ENCODE data around the gene CHST15. TPM values are rescaled to one million over a fixed set of nuclear protein-coding genes. Genes with fewer than 3 reads are reported as not detected.

Gene CHST15
- total RNA-seq, 2 donors from 2014 or later: 0.95 TPM; not detected in 1

DNA sequence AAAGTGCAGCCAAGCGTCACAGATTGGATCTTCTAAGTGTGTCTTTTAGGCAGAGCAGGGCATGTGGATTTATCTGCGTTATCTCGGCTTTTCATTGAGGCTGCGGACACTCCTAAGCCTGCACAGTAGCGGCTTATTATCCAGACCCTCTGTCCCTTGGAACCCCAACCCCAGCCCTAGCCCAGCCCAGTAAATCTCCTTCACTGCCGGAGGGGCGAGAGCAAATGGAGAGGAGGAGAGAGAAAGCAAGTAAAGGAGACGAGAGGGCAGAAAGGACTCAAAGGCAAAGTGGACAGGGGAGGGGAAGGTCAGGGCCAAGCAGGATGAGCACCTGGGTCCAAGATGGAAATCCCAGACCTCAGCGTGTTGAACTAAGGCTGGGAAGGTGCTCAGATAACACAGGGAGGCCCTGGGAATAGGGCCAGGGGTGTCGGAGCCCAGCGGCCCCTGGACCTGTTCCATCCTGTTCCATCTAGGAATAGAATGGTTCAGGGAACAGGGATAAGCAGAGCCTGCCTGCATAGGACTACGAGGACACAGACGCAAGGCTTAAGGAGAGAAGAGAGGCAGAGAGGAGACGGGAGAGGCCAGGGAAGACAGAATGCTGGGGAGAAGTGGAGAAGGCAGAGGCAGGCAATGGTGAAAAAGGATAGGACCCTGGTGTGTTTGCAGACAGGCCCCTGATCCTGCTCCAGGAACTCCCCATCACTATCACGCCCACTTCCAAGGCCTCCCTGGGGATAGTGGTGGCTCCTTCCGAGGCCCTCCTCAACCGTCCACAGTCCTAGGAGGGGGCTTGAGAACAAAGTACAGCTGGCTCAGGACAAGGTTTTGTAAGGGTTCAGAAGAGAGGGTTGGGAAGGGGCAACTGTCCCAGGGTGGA is 99.6 kb downstream of the CHST15 start:
- Mint-ChIP-seq H3K27me3 (peaks cover 55 to 57% of the 10 kb centered on the region in 2 donors), H3K4me3 (no peak overlapping the region), H3K4me1 (ENCODE audit: low read depth in 2 of 2) (peaks cover 11% of the 10 kb centered on the region in 2 donors), H3K9me3 (no peaks in the 10 kb centered on the region), H3K36me3 (peaks cover 4% of the 10 kb centered on the region), H3K27ac (no peak overlapping the region)
- no peak for DNase-seq (ENCODE audit: low spot score)
- ATAC-seq: no peak

DNA sequence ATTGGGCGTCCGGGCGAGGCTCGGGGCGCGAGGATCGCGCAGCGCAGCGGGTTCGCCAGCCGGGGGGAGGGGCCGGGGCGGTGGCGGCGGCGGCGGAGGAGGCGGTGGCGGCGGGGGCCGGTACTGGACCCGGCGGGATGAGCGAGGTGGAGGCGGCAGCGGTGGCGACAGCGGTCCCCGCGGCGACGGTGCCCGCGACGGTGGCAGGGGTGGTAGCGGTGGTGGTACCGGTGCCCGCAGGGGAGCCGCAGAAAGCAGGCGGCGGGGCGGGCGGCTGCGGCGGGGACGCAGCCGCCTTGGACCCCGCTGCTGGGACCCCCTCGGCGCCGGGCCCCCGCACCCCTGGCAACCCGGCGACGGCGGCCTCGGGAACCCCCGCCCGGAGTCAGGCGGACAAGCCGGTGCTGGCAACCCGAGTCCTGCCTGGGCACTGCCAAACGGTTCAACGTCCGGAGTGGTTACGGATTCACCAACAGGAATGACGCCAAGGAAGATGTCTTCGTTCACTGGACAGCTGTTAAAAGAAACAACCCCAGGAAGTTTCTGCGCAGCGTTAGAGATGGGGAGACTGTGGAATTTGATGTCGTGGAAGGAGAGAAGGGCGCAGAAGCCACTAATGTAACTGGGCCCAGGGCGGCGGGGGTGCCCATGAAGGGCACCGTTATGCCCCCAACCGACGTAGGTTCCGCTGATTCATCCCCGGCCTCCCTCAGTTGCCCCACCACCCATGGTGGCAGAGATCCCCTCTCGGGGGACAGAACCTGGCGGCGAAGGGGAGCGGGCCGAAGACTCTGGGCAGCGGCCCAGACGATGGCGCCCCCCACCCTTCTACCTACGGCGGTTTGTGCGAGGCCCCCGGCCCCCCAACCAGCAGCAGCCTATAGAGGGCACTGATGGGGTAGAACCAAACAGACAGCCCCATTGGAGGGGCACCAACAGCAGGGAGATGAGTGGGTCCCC is 101.5 kb downstream of the CHST15 start:
- Mint-ChIP-seq H3K27me3 (peaks cover 57% of the 10 kb centered on the region in 2 donors), H3K27ac (no peak overlapping the region), H3K36me3 (peaks cover 4% of the 10 kb centered on the region), H3K4me3 (no peak overlapping the region), H3K9me3 (no peaks in the 10 kb centered on the region), H3K4me1 (ENCODE audit: low read depth in 2 of 2) (peaks cover 8 to 11% of the 10 kb centered on the region in 2 donors)
- ATAC-seq (no peak), DNase-seq (ENCODE audit: low spot score) (peak; percentile 48)

DNA sequence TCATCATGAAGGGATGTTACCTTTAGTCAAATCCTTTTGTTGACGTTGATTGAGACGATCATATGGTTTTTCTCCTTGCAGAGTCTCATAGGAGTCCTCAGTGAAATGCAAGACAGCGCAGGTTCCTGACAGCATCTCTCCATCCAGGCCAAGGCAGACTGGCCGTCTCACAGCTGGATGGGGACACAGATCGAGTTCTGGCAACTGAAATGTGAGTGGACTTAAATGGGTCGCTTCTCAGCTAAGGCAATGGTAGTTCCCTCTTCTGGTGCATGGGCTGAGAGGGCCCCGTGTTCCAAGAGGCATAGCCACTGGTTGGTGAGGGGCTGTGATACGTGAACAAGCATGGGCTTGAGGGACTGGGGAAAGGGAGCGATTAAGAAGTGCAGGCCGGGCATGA is 102.5 kb downstream of the CHST15 start:
- no peaks in the 10 kb centered on the region for H3K9me3 Mint-ChIP-seq
- ATAC-seq: no peak
- peak; percentile 20 for DNase-seq (ENCODE audit: low spot score)
- H3K36me3 Mint-ChIP-seq: peaks cover 4% of the 10 kb centered on the region
- H3K27me3 Mint-ChIP-seq: peaks cover 55 to 57% of the 10 kb centered on the region in 2 donors
- peaks cover 8 to 11% of the 10 kb centered on the region in 2 donors for H3K4me1 Mint-ChIP-seq (ENCODE audit: low read depth in 2 of 2)
- no peak overlapping the region for H3K4me3 Mint-ChIP-seq
- no peak overlapping the region for H3K27ac Mint-ChIP-seq

DNA sequence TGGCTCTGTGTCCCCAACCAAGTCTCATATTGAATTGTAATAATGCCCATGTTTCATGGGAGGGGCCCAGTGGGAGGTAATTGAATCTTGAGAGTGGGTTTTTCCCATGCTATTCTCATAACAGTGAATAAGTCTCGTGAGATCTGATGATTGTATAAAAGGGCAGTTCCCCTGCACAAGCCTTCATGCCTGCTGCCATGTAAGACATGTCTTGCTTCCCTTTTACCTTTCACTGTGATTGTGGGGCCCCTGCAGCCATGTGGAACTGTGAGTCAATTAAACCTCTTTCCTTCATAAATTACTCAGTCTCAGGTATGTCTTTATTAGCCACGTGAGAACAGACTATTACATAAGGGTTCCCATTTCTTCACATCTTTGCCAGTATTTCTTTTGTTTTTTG is 104.7 kb downstream of the CHST15 start:
- peaks cover 4% of the 10 kb centered on the region for H3K36me3 Mint-ChIP-seq
- H3K9me3 Mint-ChIP-seq: no peaks in the 10 kb centered on the region
- DNase-seq (ENCODE audit: low spot score) (peak; percentile 25), ATAC-seq (no peak)
- H3K4me3 Mint-ChIP-seq: no peak overlapping the region
- H3K27me3 Mint-ChIP-seq: peaks cover 48 to 57% of the 10 kb centered on the region in 2 donors
- H3K4me1 Mint-ChIP-seq (ENCODE audit: low read depth in 2 of 2): peaks cover 0 to 1% of the 10 kb centered on the region in 2 donors
- H3K27ac Mint-ChIP-seq: no peak overlapping the region

DNA sequence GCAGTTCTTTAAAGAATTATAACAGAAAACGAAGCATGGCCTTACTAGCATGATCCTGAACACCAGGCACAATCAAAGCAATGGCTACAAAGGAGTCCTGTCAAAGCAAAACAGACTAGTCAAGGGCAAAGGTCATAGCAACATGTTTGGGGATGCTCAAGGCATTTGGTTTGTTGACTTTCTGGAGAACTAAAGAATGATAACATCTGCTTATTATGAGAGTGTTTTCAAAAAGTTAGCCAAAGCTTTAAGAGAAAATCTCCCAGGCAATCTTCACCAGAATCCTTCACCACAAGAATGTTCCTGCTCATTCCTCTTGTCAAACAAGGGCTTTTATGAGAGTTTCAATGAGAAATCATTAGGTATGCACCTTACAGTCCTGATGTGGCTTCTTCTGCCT is 106.7 kb downstream of the CHST15 start:
- ATAC-seq: no peak
- DNase-seq (ENCODE audit: low spot score): peak; percentile 22
- peaks cover 49 to 69% of the 10 kb centered on the region in 2 donors for H3K27me3 Mint-ChIP-seq
- no peak overlapping the region for H3K27ac Mint-ChIP-seq
- peaks cover 4% of the 10 kb centered on the region for H3K36me3 Mint-ChIP-seq
- H3K4me3 Mint-ChIP-seq: no peak overlapping the region
- no peaks in the 10 kb centered on the region for H3K9me3 Mint-ChIP-seq
- H3K4me1 Mint-ChIP-seq (ENCODE audit: low read depth in 2 of 2): no peaks in the 10 kb centered on the region

DNA sequence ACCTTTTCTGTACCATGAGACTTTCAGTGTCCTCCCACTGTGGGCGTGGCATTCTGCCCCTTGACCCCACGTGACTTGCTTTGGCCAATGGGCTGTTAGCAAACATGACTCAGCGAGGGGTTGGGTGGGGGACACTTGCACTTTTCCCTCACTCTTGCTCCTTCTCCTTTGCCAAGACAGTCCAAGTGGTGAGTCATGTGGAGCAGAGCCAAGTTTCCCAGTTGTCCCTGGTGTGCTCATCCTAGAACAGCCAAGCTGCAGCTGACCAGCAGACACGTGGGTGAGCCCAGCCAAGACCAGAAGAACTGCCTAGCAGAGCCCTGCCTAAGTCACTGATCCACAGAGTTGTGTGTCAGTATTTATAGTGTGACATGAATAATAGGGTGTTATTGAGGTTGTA is 119.0 kb downstream of the CHST15 start:
- ATAC-seq: peak in 1 of 2 donors; percentile 32
- no peaks in the 10 kb centered on the region for H3K36me3 Mint-ChIP-seq
- peaks cover 42 to 69% of the 10 kb centered on the region in 2 donors for H3K27me3 Mint-ChIP-seq
- no peak for DNase-seq (ENCODE audit: low spot score)
- no peaks in the 10 kb centered on the region for H3K9me3 Mint-ChIP-seq
- peaks cover 9% of the 10 kb centered on the region in 2 donors for H3K4me1 Mint-ChIP-seq (ENCODE audit: low read depth in 2 of 2)
- H3K4me3 Mint-ChIP-seq: no peak overlapping the region
- no peak overlapping the region for H3K27ac Mint-ChIP-seq

DNA sequence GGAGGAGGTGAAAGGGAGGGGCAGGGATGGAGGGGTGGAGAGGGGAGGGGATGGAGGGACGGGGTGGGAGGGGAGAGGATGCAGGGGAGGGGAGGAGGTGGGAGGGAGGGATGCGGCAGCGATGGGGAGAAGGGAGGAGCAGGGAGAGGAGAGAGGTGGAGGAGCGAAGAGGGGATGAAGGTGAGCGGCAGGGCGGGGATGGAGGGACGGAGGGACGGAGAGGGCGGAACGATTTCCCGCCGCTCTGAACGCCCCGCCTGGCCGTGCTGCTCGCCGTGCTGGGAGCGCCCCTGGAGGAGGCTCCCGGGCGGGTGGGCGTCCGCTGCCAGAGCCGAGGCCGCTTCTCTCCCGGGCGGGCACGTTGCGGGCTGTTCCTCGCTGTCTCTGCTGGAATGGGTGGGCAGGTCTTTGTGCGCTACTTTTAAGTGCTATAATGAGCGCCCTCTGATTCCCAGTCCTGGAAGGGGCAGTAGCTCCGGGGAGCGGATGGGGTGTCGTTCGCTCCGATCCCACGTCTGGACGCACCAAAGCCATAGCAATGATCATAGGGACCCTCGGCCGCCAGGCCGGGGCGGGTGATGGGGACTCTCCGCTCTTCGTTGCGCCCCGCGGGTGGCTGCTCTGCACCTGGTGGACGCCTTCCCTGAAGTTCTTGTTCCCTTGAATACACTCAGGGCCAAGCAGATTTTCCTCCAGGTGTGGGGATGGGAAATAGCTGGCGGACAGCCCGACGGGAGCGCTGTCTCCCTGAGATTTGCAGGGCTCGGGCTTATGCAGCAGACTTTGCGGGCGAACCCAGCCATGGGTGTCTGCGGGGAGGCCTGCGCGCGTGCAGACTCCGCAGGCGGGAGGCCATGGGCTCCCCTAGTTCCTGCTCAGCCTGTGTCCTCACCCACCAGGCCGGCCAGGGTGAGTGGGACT is 120.7 kb downstream of the CHST15 start:
- Mint-ChIP-seq H3K27me3 (peaks cover 46 to 73% of the 10 kb centered on the region in 2 donors), H3K36me3 (no peaks in the 10 kb centered on the region), H3K27ac (no peak overlapping the region), H3K4me3 (no peak overlapping the region), H3K9me3 (no peaks in the 10 kb centered on the region), H3K4me1 (ENCODE audit: low read depth in 2 of 2) (peaks cover 9% of the 10 kb centered on the region in 2 donors)
- DNase-seq (ENCODE audit: low spot score) (peak; percentile 54), ATAC-seq (no peak)

DNA sequence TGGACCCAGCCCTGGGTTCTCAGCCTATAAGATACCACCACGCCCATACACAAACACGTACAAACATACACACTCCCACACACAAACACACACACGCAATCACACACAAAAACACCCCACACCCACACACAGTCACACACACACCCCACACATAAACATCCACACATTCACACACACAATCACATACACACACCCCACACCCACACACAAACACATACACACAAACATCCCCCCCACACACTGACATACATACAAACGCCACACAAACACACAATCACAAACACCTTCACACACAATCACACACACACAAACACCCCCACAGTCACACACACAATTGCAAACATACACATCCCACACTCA is 122.5 kb downstream of the CHST15 start:
- no peak overlapping the region for H3K4me3 Mint-ChIP-seq
- H3K4me1 Mint-ChIP-seq (ENCODE audit: low read depth in 2 of 2): peaks cover 9% of the 10 kb centered on the region in 2 donors
- no peak overlapping the region for H3K27ac Mint-ChIP-seq
- H3K9me3 Mint-ChIP-seq: no peaks in the 10 kb centered on the region
- peaks cover 37 to 57% of the 10 kb centered on the region in 2 donors for H3K27me3 Mint-ChIP-seq
- ATAC-seq: no peak
- no peak for DNase-seq (ENCODE audit: low spot score)
- no peaks in the 10 kb centered on the region for H3K36me3 Mint-ChIP-seq

DNA sequence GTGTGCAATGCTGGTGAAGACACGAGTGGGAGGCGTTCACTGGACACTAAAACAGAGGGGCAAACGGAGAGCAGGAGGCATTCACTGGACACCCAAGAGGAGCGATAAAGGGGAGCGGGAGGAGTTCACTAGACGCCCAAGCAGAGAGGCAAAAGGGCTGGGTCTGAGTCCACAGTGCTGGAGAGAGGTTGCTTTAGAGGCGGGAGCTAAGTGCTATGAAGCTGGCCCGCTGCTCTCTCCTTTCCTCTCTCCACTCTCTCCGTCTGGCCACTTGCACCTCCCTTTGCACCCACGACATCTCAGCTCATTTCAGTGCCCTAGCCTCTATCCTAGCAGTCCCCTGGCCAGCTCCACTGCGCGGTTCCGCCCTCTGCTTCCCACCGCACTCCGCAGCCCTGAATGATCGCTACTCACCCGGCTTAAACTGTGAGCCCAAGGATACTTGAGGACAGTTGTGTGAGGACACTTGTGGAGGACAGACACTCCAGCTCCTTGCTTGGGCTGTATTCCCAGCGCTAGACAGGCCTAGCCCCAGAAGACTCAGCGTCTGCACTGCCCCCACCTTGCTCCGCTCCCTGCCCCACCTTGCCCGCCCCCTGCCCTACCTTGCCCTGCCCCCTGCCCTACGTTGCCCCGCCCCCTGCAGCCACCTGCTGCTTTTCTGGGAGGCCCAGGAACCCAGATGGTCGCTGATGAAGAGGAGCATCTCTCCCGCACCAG is 123.0 kb downstream of the CHST15 start:
- Mint-ChIP-seq H3K9me3 (no peaks in the 10 kb centered on the region), H3K27me3 (peaks cover 39 to 55% of the 10 kb centered on the region in 2 donors), H3K27ac (no peak overlapping the region), H3K36me3 (no peaks in the 10 kb centered on the region), H3K4me3 (no peak overlapping the region), H3K4me1 (ENCODE audit: low read depth in 2 of 2) (peaks cover 9% of the 10 kb centered on the region in 2 donors)
- peak; percentile 45 for DNase-seq (ENCODE audit: low spot score)
- ATAC-seq: no peak

DNA sequence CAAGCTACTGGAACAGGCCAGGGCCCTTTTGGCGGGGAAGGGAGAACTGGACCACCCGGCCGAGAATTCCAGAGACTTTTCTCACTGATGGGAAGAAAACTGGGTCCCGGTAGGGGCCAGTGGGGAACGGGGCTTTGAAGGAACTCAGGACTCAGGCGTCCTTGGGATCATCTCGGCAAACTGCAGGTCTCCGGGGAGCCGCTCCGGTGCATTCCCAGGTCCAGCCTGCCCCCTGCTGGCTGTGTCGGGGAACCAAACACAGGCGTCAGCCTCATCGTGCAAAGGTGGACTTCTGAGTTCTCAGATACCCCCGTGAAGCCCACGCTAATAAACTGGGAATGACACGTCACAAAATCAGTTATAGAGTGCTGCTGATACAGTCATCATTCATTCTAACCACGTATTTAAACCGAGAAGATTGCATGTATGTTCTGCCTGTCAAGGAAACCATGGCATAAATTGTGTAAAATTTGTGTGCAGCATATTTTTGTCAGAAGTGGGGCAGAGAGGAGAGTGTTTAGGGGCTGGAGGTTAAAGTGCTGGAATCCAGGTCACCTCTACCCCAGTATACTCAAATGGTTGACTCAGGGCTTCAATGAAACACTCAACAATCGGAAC is 125.7 kb downstream of the CHST15 start:
- Mint-ChIP-seq H3K9me3 (no peaks in the 10 kb centered on the region), H3K4me3 (no peak overlapping the region), H3K27ac (no peak overlapping the region), H3K27me3 (peaks cover 37 to 40% of the 10 kb centered on the region in 2 donors), H3K4me1 (ENCODE audit: low read depth in 2 of 2) (peaks cover 9 to 13% of the 10 kb centered on the region in 2 donors), H3K36me3 (no peaks in the 10 kb centered on the region)
- ATAC-seq: peak; percentile 54 to 63
- DNase-seq (ENCODE audit: low spot score): peak; percentile 64

DNA sequence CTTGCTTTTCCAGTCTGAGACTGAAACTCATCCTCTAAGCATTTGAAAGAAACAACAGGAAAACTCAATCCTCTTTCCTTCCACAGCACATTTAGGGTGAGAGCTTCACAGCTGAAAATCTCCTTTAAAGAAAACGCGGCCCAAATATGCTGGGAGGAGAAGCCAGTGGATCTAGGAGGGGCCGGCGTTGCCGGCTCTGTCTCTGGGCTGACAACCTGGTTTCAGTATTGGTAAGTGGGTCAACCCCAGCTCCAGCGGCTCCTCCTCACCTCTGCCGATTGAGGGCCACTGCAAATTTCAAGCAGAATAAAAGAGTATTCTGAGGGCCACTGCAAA is 126.5 kb downstream of the CHST15 start:
- H3K36me3 Mint-ChIP-seq: no peaks in the 10 kb centered on the region
- peaks cover 41 to 43% of the 10 kb centered on the region in 2 donors for H3K27me3 Mint-ChIP-seq
- DNase-seq (ENCODE audit: low spot score) (no peak), ATAC-seq (no peak)
- no peak overlapping the region for H3K4me3 Mint-ChIP-seq
- H3K4me1 Mint-ChIP-seq (ENCODE audit: low read depth in 2 of 2): peaks cover 9 to 13% of the 10 kb centered on the region in 2 donors
- no peaks in the 10 kb centered on the region for H3K9me3 Mint-ChIP-seq
- no peak overlapping the region for H3K27ac Mint-ChIP-seq

Data from natural killer cell treated with Interleukin-12 subunit alpha and Interleukin-12 subunit beta and Interleukin-15 and Interleukin-18, amount 100 ng/mL, for 72 hours (primary cell).